Measurements from ENCODE around the gene PLCG2. TPM values are rescaled to one million over a fixed set of nuclear protein-coding genes. Genes with fewer than 3 reads are reported as not detected.

PLCG2 gene
- total RNA-seq, 1 donor from 2014 or later, result 33.0 TPM

GRCh38 chr16:81814751-81815428 is 35.8 kb downstream of the PLCG2 start:
- DNase-seq (ENCODE audit: low spot score), result no peak

GRCh38 chr16:81815429-81815766 is 36.3 kb downstream of the PLCG2 start:
- DNase-seq (ENCODE audit: low spot score), result no peak

GRCh38 chr16:81816351-81816750 is 37.3 kb downstream of the PLCG2 start:
- DNase-seq (ENCODE audit: low spot score), result no peak

GRCh38 chr16:81816793-81817210 is 37.7 kb downstream of the PLCG2 start:
- DNase-seq (ENCODE audit: low spot score), result no peak

- no peak for DNase-seq (ENCODE audit: low spot score)
Observed at GRCh38 chr16:81817296-81817695, 38.2 kb downstream of the PLCG2 start.

GRCh38 chr16:81817789-81818567 is 38.9 kb downstream of the PLCG2 start:
- DNase-seq (ENCODE audit: low spot score), result no peak

GRCh38 chr16:81818568-81818896 is 39.4 kb downstream of the PLCG2 start:
- no peak for DNase-seq (ENCODE audit: low spot score)

- DNase-seq (ENCODE audit: low spot score), result no peak
Observed at GRCh38 chr16:81818905-81819304, 39.8 kb downstream of the PLCG2 start.

GRCh38 chr16:81821436-81822128 is 42.5 kb downstream of the PLCG2 start:
- DNase-seq (ENCODE audit: low spot score), result no peak

GRCh38 chr16:81823111-81823510 is 44.0 kb downstream of the PLCG2 start:
- no peak for DNase-seq (ENCODE audit: low spot score)

- no peak for DNase-seq (ENCODE audit: low spot score)
Observed at GRCh38 chr16:81823734-81824133, 44.6 kb downstream of the PLCG2 start.

GRCh38 chr16:81826523-81826922 is 47.4 kb downstream of the PLCG2 start:
- no peak for DNase-seq (ENCODE audit: low spot score)

- no peak for DNase-seq (ENCODE audit: low spot score)
Observed at GRCh38 chr16:81830845-81831540, 51.9 kb downstream of the PLCG2 start.

GRCh38 chr16:81831722-81832126 is 52.6 kb downstream of the PLCG2 start:
- DNase-seq (ENCODE audit: low spot score), result peak; percentile 83

GRCh38 chr16:81832801-81833547 is 53.9 kb downstream of the PLCG2 start:
- peak; percentile 53 for DNase-seq (ENCODE audit: low spot score)

- no peak for DNase-seq (ENCODE audit: low spot score)
Observed at GRCh38 chr16:81833751-81834150, 54.7 kb downstream of the PLCG2 start.

- DNase-seq (ENCODE audit: low spot score), result no peak
Observed at GRCh38 chr16:81834868-81835267, 55.8 kb downstream of the PLCG2 start.

GRCh38 chr16:81836279-81837054 is 57.4 kb downstream of the PLCG2 start:
- no peak for DNase-seq (ENCODE audit: low spot score)

GRCh38 chr16:81837312-81837751 is 58.2 kb downstream of the PLCG2 start:
- no peak for DNase-seq (ENCODE audit: low spot score)

- DNase-seq (ENCODE audit: low spot score), result no peak
Observed at GRCh38 chr16:81838794-81839193, 59.7 kb downstream of the PLCG2 start.
